ENCODE measurements around the gene ADRB2.

ADRB2 gene

GRCh38 chr5:148805326-148806290 lies 20.8 kb upstream of the ADRB2 start:
- peak overlapping the region; percentile 59 for H3K4me2 ChIP-seq (ENCODE audit: low read length)
- no peaks in the 10 kb centered on the region for H3K9me2 ChIP-seq (replicated peaks; ENCODE audit: control insufficient read depth, low read length)
- peak overlapping the region; percentile 34 for H3K27ac ChIP-seq (ENCODE audit: low read depth, low read length)
- no peaks in the 10 kb centered on the region for H4K20me1 ChIP-seq (ENCODE audit: control insufficient read depth, insufficient read depth, low read depth, low read length)
- no peaks in the 10 kb centered on the region for H3K36me3 ChIP-seq (ENCODE audit: control insufficient read depth, low read length)
- peaks cover 20% of the 10 kb centered on the region for H3F3A ChIP-seq (ENCODE audit: control insufficient read depth, insufficient read depth)
- H3K79me2 ChIP-seq (ENCODE audit: control insufficient read depth, low read length): no peaks in the 10 kb centered on the region
- no peaks in the 10 kb centered on the region for H3K27me3 ChIP-seq (ENCODE audit: control insufficient read depth, low read length)
- H3K9me3 ChIP-seq (ENCODE audit: control insufficient read depth, insufficient read depth, low read length): no peaks in the 10 kb centered on the region
- H3K4me3 ChIP-seq (ENCODE audit: low read length): peak overlapping the region; percentile 33
- H3K4me1 ChIP-seq (ENCODE audit: control insufficient read depth, low read length): peaks cover 65% of the 10 kb centered on the region
- TF ChIP-seq EZH2phosphoT487 (IDR thresholded peaks at IDR 0.05; ENCODE audit: borderline replicate concordance, low read length) (no peak), CTCF (IDR thresholded peaks at IDR 0.05; ENCODE audit: low read depth, low read length, poor library complexity, severe bottlenecking) (no peak)

GRCh38 chr5:148806520-148806931 lies 19.9 kb upstream of the ADRB2 start:
- Histone ChIP-seq H4K20me1 (ENCODE audit: control insufficient read depth, insufficient read depth, low read depth, low read length) (no peaks in the 10 kb centered on the region), H3K36me3 (ENCODE audit: control insufficient read depth, low read length) (no peaks in the 10 kb centered on the region), H3K79me2 (ENCODE audit: control insufficient read depth, low read length) (no peaks in the 10 kb centered on the region), H3K4me2 (ENCODE audit: low read length) (peak overlapping the region; percentile 59), H3K27me3 (ENCODE audit: control insufficient read depth, low read length) (no peaks in the 10 kb centered on the region), H3K9me3 (ENCODE audit: control insufficient read depth, insufficient read depth, low read length) (no peaks in the 10 kb centered on the region), H3F3A (ENCODE audit: control insufficient read depth, insufficient read depth) (peaks cover 20% of the 10 kb centered on the region), H3K9me2 (replicated peaks; ENCODE audit: control insufficient read depth, low read length) (no peaks in the 10 kb centered on the region), H3K27ac (ENCODE audit: low read depth, low read length) (peak overlapping the region; percentile 34), H3K4me1 (ENCODE audit: control insufficient read depth, low read length) (peaks cover 73% of the 10 kb centered on the region), H3K4me3 (ENCODE audit: low read length) (no peak overlapping the region)
- TF ChIP-seq EZH2phosphoT487 (IDR thresholded peaks at IDR 0.05; ENCODE audit: borderline replicate concordance, low read length) (no peak), CTCF (IDR thresholded peaks at IDR 0.05; ENCODE audit: low read depth, low read length, poor library complexity, severe bottlenecking) (no peak)

- TF ChIP-seq EZH2phosphoT487 (IDR thresholded peaks at IDR 0.05; ENCODE audit: borderline replicate concordance, low read length): no peak
- no peak for TF ChIP-seq CTCF (IDR thresholded peaks at IDR 0.05; ENCODE audit: low read depth, low read length, poor library complexity, severe bottlenecking)
- Histone ChIP-seq H3K36me3 (ENCODE audit: control insufficient read depth, low read length) (no peaks in the 10 kb centered on the region), H3K79me2 (ENCODE audit: control insufficient read depth, low read length) (no peaks in the 10 kb centered on the region), H3K4me3 (ENCODE audit: low read length) (peak overlapping the region; percentile 71), H3K9me3 (ENCODE audit: control insufficient read depth, insufficient read depth, low read length) (no peaks in the 10 kb centered on the region), H4K20me1 (ENCODE audit: control insufficient read depth, insufficient read depth, low read depth, low read length) (no peaks in the 10 kb centered on the region), H3K27me3 (ENCODE audit: control insufficient read depth, low read length) (no peaks in the 10 kb centered on the region), H3K9me2 (replicated peaks; ENCODE audit: control insufficient read depth, low read length) (no peaks in the 10 kb centered on the region), H3K27ac (ENCODE audit: low read depth, low read length) (peak overlapping the region; percentile 93), H3K4me2 (ENCODE audit: low read length) (peak overlapping the region; percentile 60), H3F3A (ENCODE audit: control insufficient read depth, insufficient read depth) (peaks cover 20% of the 10 kb centered on the region), H3K4me1 (ENCODE audit: control insufficient read depth, low read length) (peaks cover 81% of the 10 kb centered on the region)
Observed at GRCh38 chr5:148807851-148808250, 18.6 kb upstream of the ADRB2 start.
